ENCODE data around the gene OR10H5. TPM values are rescaled to one million over a fixed set of nuclear protein-coding genes. Genes with fewer than 3 reads are reported as not detected.

Gene OR10H5
- under 1 TPM; 0.06 to 0.16 TPM for total RNA-seq
- polyA plus RNA-seq (ENCODE audit: insufficient read depth, low read depth, low replicate concordance), result 0.11 TPM
- long read RNA-seq, donor 1, result 0 reads
- long read RNA-seq, donor 2, result 0 reads

DNA sequence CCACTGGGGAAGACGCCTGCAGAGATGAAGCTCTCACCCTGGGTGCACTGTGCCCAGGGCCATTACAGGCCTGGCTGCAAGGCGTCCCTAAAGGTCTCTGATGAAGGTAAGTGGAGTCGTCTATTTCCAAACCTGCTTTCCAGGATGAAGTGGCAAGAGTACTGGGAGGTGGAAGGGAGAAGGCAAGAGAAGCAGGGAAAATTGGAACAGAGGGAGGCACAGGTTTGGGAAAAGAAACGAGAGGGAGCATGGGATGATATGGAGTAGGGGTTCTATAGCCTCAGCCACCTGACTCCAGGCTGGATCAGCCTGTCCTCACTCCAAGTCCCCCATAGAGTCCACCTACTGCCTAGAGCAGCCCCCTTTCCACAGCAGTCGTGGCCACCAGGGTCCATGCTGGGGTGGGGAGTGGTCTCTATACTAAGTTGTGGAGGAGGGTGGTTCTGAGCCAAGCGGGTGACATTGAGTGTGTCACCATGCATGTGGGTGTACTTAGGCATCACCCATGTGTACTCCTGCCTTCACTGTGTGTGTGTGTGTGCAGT is at the start of gene OR10H5:
TSS of gene OR10H5 (plus strand) at position 51 of the 545 bp plus-strand sequence. CDS start 6,388 bp downstream, outside the sequence.
- Histone ChIP-seq H3K4me1 (peaks cover 5% of the 10 kb centered on the region), H3K4me3 (no peak within 1 kb of the TSS), H3K36me3 (ENCODE audit: low read depth, missing control alignments) (no peaks in the 10 kb centered on the region), H3K27me3 (no peaks in the 10 kb centered on the region), H3K9me3 (no peaks in the 10 kb centered on the region), H3K27ac (no peak within 1 kb of the TSS)
- TF ChIP-seq, protein P1, sequence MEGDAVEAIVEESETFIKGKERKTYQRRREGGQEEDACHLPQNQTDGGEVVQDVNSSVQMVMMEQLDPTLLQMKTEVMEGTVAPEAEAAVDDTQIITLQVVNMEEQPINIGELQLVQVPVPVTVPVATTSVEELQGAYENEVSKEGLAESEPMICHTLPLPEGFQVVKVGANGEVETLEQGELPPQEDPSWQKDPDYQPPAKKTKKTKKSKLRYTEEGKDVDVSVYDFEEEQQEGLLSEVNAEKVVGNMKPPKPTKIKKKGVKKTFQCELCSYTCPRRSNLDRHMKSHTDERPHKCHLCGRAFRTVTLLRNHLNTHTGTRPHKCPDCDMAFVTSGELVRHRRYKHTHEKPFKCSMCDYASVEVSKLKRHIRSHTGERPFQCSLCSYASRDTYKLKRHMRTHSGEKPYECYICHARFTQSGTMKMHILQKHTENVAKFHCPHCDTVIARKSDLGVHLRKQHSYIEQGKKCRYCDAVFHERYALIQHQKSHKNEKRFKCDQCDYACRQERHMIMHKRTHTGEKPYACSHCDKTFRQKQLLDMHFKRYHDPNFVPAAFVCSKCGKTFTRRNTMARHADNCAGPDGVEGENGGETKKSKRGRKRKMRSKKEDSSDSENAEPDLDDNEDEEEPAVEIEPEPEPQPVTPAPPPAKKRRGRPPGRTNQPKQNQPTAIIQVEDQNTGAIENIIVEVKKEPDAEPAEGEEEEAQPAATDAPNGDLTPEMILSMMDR (IDR thresholded peaks at IDR 0.05), result no peak
- no peak for TF ChIP-seq POLR2A (IDR thresholded peaks at IDR 0.05)
- intact Hi-C loops (cut with DNase I; ENCODE audit: low total_unique reads), result no loop called here
- WGBS, 2 donors, result 76 to 78% methylated on average over 4 to 6 of the region's 6 CpGs
- no peak for DNase-seq

GRCh38 chr19:15737722-15738121 is 49.7 kb upstream of the OR10H5 start, which contains the start of gene OR10H3:
OR10H3 (plus strand) TSS chr19:15737985; CDS start chr19:15741393, 3,408 bp downstream.
- H3K36me3 ChIP-seq (ENCODE audit: low read depth, missing control alignments), result no peaks in the 10 kb centered on the region
- no peaks in the 10 kb centered on the region for H3K9me3 ChIP-seq
- H3K4me3 ChIP-seq, result no peak within 1 kb of the TSS
- TF ChIP-seq, protein P1 (IDR thresholded peaks at IDR 0.05), result no peak
- no peak for TF ChIP-seq POLR2A (IDR thresholded peaks at IDR 0.05)
- 61 to 69% methylated on average over 4 of the region's 4 CpGs for WGBS, 2 donors
- no peaks in the 10 kb centered on the region for H3K4me1 ChIP-seq
- no peak for DNase-seq
- no peak within 1 kb of the TSS for H3K27ac ChIP-seq
- H3K27me3 ChIP-seq, result no peaks in the 10 kb centered on the region
- intact Hi-C loops (cut with DNase I; ENCODE audit: low total_unique reads), result no loop called here

GRCh38 chr19:15740785-15741184 is 46.7 kb upstream of the OR10H5 start:
- no peak for TF ChIP-seq POLR2A (IDR thresholded peaks at IDR 0.05)
- TF ChIP-seq, protein P1 (IDR thresholded peaks at IDR 0.05), result no peak
- no peak for DNase-seq
- Histone ChIP-seq H3K9me3 (no peaks in the 10 kb centered on the region), H3K27ac (no peak overlapping the region), H3K4me3 (no peak overlapping the region), H3K36me3 (ENCODE audit: low read depth, missing control alignments) (no peaks in the 10 kb centered on the region), H3K27me3 (no peaks in the 10 kb centered on the region), H3K4me1 (no peaks in the 10 kb centered on the region)
- 75 to 77% methylated on average over 1 of the region's 1 CpG for WGBS, 2 donors
- intact Hi-C loops (cut with DNase I; ENCODE audit: low total_unique reads), result no loop called here

- no peak for DNase-seq
- TF ChIP-seq, protein P1 (IDR thresholded peaks at IDR 0.05), result no peak
- no peak for TF ChIP-seq POLR2A (IDR thresholded peaks at IDR 0.05)
- WGBS, 2 donors, result 85 to 88% methylated on average over 2 of the region's 2 CpGs
- Histone ChIP-seq H3K4me3 (no peak overlapping the region), H3K36me3 (ENCODE audit: low read depth, missing control alignments) (no peaks in the 10 kb centered on the region), H3K27me3 (no peaks in the 10 kb centered on the region), H3K27ac (no peak overlapping the region), H3K4me1 (no peaks in the 10 kb centered on the region), H3K9me3 (no peaks in the 10 kb centered on the region)
- intact Hi-C loops (cut with DNase I; ENCODE audit: low total_unique reads), result no loop called here
Measured at GRCh38 chr19:15748239-15748638, 39.2 kb upstream of the OR10H5 start.

- no peaks in the 10 kb centered on the region for H3K36me3 ChIP-seq (ENCODE audit: low read depth, missing control alignments)
Measured at GRCh38 chr19:15758379-15758778, 29.1 kb upstream of the OR10H5 start.

More at GRCh38 chr19:15758379-15758778, 29.1 kb upstream of the OR10H5 start:
- Histone ChIP-seq H3K9me3 (no peaks in the 10 kb centered on the region), H3K27ac (no peak overlapping the region), H3K4me3 (no peak overlapping the region), H3K27me3 (no peaks in the 10 kb centered on the region), H3K4me1 (no peaks in the 10 kb centered on the region)
- no peak for DNase-seq
- intact Hi-C loops (cut with DNase I; ENCODE audit: low total_unique reads), result no loop called here
- TF ChIP-seq, protein P1 (IDR thresholded peaks at IDR 0.05), result no peak
- TF ChIP-seq POLR2A (IDR thresholded peaks at IDR 0.05), result no peak
- 70 to 86% methylated on average over 2 of the region's 2 CpGs for WGBS, 2 donors
